ENCODE data around the gene RAD51. TPM values are rescaled to one million over a fixed set of nuclear protein-coding genes. Genes with fewer than 3 reads are reported as not detected.

RAD51 gene
- total RNA-seq, 2 donors from 2014 or later, result 2.3 TPM; not detected in 1

DNA sequence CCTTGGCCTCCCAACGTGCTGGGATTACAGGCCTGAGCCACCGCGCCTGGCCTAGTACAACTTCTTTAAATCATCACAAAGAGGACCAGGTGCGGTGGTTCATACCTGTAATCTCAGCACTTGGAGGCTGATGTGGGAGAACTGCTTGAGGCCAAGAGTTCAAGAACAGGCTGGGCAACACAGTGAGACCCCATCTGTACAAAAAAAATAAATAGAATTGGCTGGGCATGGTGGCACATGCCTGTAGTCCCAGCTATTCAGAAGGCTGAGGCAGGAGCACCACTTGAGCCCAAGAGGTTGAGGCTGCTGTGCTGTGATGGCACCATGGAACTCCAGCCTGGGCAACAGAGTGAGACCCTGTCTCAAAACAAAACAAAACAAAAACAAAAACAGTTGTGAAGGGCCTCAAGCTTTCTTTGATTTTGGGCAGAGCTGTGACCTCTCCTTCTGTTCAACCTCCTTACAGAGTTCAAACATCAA, 54.2 kb downstream of the RAD51 start:
- no peak for DNase-seq

DNA sequence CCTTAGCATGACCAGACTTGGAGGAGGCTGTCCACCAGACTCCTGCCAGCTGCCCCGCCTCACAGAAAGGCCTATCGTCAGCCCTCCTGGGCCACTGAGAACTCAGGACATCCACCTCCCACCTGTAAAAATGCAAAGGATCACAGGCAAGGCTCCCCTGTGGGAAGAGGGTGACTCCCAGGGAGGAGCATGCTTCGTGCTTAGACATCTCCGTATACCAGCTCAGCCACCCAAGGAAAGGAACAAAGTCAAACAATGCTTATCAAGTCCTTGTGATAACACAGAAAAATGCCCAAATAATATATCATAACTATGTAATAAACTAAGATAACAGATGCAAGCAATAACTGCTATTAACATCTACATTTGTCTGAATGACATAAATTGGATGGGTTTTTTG, 55.9 kb downstream of the RAD51 start:
- peaks cover 5 to 6% of the 10 kb centered on the region in 2 donors for H3K36me3 ChIP-seq (replicated peaks in 1 of 2; ENCODE audit: insufficient read depth in 1 of 2, low read depth in 2 of 2)
- no peak overlapping the region for H3K4me3 ChIP-seq

More for the DNA sequence above, 54.2 kb downstream of the RAD51 start:
- no peak for TF ChIP-seq POLR2A (IDR thresholded peaks at IDR 0.05)
- TF ChIP-seq, protein P1, sequence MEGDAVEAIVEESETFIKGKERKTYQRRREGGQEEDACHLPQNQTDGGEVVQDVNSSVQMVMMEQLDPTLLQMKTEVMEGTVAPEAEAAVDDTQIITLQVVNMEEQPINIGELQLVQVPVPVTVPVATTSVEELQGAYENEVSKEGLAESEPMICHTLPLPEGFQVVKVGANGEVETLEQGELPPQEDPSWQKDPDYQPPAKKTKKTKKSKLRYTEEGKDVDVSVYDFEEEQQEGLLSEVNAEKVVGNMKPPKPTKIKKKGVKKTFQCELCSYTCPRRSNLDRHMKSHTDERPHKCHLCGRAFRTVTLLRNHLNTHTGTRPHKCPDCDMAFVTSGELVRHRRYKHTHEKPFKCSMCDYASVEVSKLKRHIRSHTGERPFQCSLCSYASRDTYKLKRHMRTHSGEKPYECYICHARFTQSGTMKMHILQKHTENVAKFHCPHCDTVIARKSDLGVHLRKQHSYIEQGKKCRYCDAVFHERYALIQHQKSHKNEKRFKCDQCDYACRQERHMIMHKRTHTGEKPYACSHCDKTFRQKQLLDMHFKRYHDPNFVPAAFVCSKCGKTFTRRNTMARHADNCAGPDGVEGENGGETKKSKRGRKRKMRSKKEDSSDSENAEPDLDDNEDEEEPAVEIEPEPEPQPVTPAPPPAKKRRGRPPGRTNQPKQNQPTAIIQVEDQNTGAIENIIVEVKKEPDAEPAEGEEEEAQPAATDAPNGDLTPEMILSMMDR (IDR thresholded peaks at IDR 0.05), result no peak
- peaks cover 5 to 6% of the 10 kb centered on the region in 2 donors for H3K36me3 ChIP-seq (replicated peaks in 1 of 2; ENCODE audit: insufficient read depth in 1 of 2, low read depth in 2 of 2)
- no peaks in the 10 kb centered on the region for H3K27me3 ChIP-seq
- no peak for ATAC-seq
- intact Hi-C loops (cut with DNase I), result no loop called here
- H3K9me3 ChIP-seq, result no peaks in the 10 kb centered on the region
- H3K4me3 ChIP-seq, result no peak overlapping the region
- H3K27ac ChIP-seq, result no peak overlapping the region
- peaks cover 19% of the 10 kb centered on the region for H3K4me1 ChIP-seq
- WGBS, 2 donors, result 94 to 96% methylated on average over 4 of the region's 4 CpGs

DNA sequence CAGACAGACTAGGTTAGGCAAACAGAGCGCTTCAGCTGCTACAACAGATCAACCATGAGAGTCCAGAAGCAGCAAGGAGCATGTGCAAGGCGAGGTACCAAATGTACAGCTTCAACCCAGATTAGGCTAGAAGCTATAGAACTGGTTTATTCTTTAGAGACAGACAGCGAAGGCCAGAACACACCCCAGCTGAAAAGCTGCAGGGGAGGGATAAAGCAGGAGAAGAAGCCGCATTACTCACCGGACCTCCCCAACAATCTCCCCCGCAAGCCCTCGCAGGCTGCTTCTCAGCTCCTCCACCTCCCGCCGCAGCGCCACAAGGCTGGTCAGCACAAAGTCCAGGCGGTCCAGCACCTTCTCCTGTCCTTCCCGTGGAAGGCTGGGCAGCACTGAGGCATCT, 56.8 kb downstream of the RAD51 start:
- DNase-seq, result no peak
- no peak overlapping the region for H3K4me3 ChIP-seq
- WGBS, 2 donors, result 90 to 93% methylated on average over 11 to 12 of the region's 12 CpGs
- no peak for ATAC-seq
- intact Hi-C loops (cut with DNase I), result no loop called here
- H3K4me1 ChIP-seq, result peaks cover 27% of the 10 kb centered on the region
- no peaks in the 10 kb centered on the region for H3K27me3 ChIP-seq
- peaks cover 5 to 6% of the 10 kb centered on the region in 2 donors for H3K36me3 ChIP-seq (replicated peaks in 1 of 2; ENCODE audit: insufficient read depth in 1 of 2, low read depth in 2 of 2)
- H3K9me3 ChIP-seq, result no peaks in the 10 kb centered on the region
- H3K27ac ChIP-seq, result no peak overlapping the region
- TF ChIP-seq, protein P1 (IDR thresholded peaks at IDR 0.05), result no peak
- TF ChIP-seq POLR2A (IDR thresholded peaks at IDR 0.05), result no peak

More for the DNA sequence above, 55.9 kb downstream of the RAD51 start:
- Histone ChIP-seq H3K27me3 (no peaks in the 10 kb centered on the region), H3K27ac (no peak overlapping the region), H3K9me3 (no peaks in the 10 kb centered on the region), H3K4me1 (peaks cover 26% of the 10 kb centered on the region)
- WGBS, 2 donors, result 55 to 69% methylated on average over 2 to 4 of the region's 4 CpGs
- no peak for DNase-seq
- ATAC-seq, result no peak
- no peak for TF ChIP-seq POLR2A (IDR thresholded peaks at IDR 0.05)
- TF ChIP-seq, protein P1 (IDR thresholded peaks at IDR 0.05), result no peak
- intact Hi-C loops (cut with DNase I), result no loop called here

DNA sequence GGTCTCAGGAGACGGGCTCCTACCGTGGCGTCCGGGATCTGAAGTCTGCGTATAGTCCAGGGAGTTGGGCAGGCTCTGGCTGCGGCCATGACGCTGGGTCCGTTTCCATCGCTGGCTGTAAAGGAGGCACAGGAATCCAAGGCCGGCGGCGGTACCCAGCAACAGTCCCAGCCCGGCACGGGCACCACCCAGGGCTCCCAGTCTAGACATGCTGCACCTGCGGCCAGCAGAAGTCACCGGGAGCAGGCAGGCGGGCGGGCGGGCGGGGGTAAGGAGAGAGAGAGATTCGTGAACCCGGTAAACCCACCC, 59.6 kb downstream of the RAD51 start:
- intact Hi-C loops (cut with DNase I), result no loop called here
- H3K27me3 ChIP-seq, result no peaks in the 10 kb centered on the region
- 0% methylated on average over 22 of the region's 22 CpGs; no CpG with 5 or more reads in 1 of the 2 donors for WGBS, 2 donors
- H3K36me3 ChIP-seq (replicated peaks in 1 of 2; ENCODE audit: insufficient read depth in 1 of 2, low read depth in 2 of 2), result peaks cover 5 to 6% of the 10 kb centered on the region in 2 donors
- TF ChIP-seq POLR2A (IDR thresholded peaks at IDR 0.05), result no peak
- TF ChIP-seq, protein P1 (IDR thresholded peaks at IDR 0.05), result no peak
- DNase-seq, result peak in 3 of 4 donors; percentile 35 to 46 (median 37)
- peak overlapping the region in 3 of 4 donors; percentile 78 to 89 (median 81) for H3K27ac ChIP-seq
- H3K4me3 ChIP-seq, result peak overlapping the region; percentile 84 to 91
- H3K9me3 ChIP-seq, result no peaks in the 10 kb centered on the region
- H3K4me1 ChIP-seq, result peaks cover 27% of the 10 kb centered on the region
- ATAC-seq, result peak; percentile 5
